H1 (cell line): ENCODE results near the gene ZNF556. TPM values are rescaled to one million over a fixed set of nuclear protein-coding genes. Genes with fewer than 3 reads are reported as not detected.

Source experiments
- CTCF ChIA-PET: fragments of 300-600 bp; sonication (Branson Sonifier 250); formaldehyde crosslinking; loops from one replicate; lab custom pipeline; 2021; ENCODE audit not compliant: partially characterized antibody; lab: Charles Lee
- POLR2A ChIA-PET: fragments of 300-600 bp; sonication (Branson Sonifier 250); formaldehyde crosslinking; loops from one replicate; lab custom pipeline; 2021; ENCODE audit warnings: inconsistent platforms; ENCODE audit not compliant: partially characterized antibody; lab: Charles Lee
- DNase-seq, 2 experiments: peaks; one replicate each; pipeline versions ENCODE4 v3.0.0 to v3.0.0-alpha.2; 2010 to 2022; ENCODE audit warnings: low spot score in 2 of 2, low read depth in 1 of 2, mixed read lengths in 1 of 2
- FAIRE-seq: peaks from 2 replicates; lab custom pipeline; 2011; peaks lifted over from hg19 to GRCh38; lab: Jason Lieb, UNC
- H2AFZ ChIP-seq: 2 replicates; pipeline ENCODE4 v1.8.1; 2012; ENCODE audit warnings: low read length, inconsistent platforms
- H2AK5ac ChIP-seq: 2 replicates; pipeline ENCODE4 v1.6.1; 2013; ENCODE audit warnings: low read depth, low read length
- H2BK120ac ChIP-seq: replicated peaks from 2 replicates; pipeline ENCODE3; 2013; ENCODE audit warnings: low read depth, low read length, inconsistent platforms
- H2BK12ac ChIP-seq: 2 replicates; pipeline ENCODE4 v1.6.1; 2013; ENCODE audit warnings: low read depth, low read length
- H2BK15ac ChIP-seq: 2 replicates; pipeline ENCODE4 v1.6.1; 2013; ENCODE audit warnings: low read length
- H2BK20ac ChIP-seq: 2 replicates; pipeline ENCODE4 v1.6.1; 2013; ENCODE audit warnings: low read length
- H2BK5ac ChIP-seq: 2 replicates; pipeline ENCODE4 v1.6.1; 2013; ENCODE audit warnings: low read depth, low read length
- H3K14ac ChIP-seq: 2 replicates; pipeline ENCODE4 v1.6.1; 2013; ENCODE audit warnings: inconsistent platforms; ENCODE audit not compliant: insufficient read length
- H3K18ac ChIP-seq: 2 replicates; pipeline ENCODE4 v1.6.1; 2013; ENCODE audit warnings: low read length; ENCODE audit errors: extremely low read depth
- H3K23ac ChIP-seq: 2 replicates; pipeline ENCODE4 v1.6.1; 2013; ENCODE audit warnings: inconsistent platforms; ENCODE audit not compliant: insufficient read length
- H3K23me2 ChIP-seq: 2 replicates; pipeline ENCODE4 v1.6.1; 2013; ENCODE audit warnings: low read depth, low read length
- H3K27ac ChIP-seq: 2 replicates; pipeline ENCODE4 v1.6.1; 2011; ENCODE audit warnings: low read depth, low read length, inconsistent platforms
- H3K27me3 ChIP-seq, 4 experiments: replicated peaks in 1 of 4; 1 replicate in 1 of 4; 2 replicates in 3 of 4; pipeline versions ENCODE4 v1.6.1 to v1.8.1; 2011 to 2013; ENCODE audit warnings: low read length in 3 of 4, mild to moderate bottlenecking in 3 of 4, inconsistent platforms in 2 of 4, mixed read lengths in 2 of 4, moderate library complexity in 1 of 4; ENCODE audit not compliant: control insufficient read depth in 3 of 4, insufficient read depth in 3 of 4; ENCODE audit errors: extremely low read depth in 1 of 4
- H3K36me3 ChIP-seq, 4 experiments: 2 replicates each; pipeline versions ENCODE4 v1.6.1 to v1.8.1; 2011 to 2013; ENCODE audit warnings: mild to moderate bottlenecking in 4 of 4, low read length in 3 of 4, moderate library complexity in 2 of 4, control low read depth in 1 of 4, inconsistent platforms in 1 of 4; ENCODE audit not compliant: insufficient read depth in 4 of 4, control insufficient read depth in 2 of 4
- H3K4ac ChIP-seq: replicated peaks from 2 replicates; pipeline ENCODE3; 2013; ENCODE audit warnings: low read length, low read depth, mixed read lengths, inconsistent platforms; ENCODE audit not compliant: insufficient read length
- H3K4me1 ChIP-seq, 4 experiments: replicated peaks in 1 of 4; 1 replicate in 1 of 4; 2 replicates in 3 of 4; pipeline versions ENCODE4 v1.6.1 to v1.8.1; 2011 to 2013; ENCODE audit warnings: low read length in 3 of 4, inconsistent platforms in 2 of 4, mixed read lengths in 1 of 4; ENCODE audit not compliant: insufficient read depth in 4 of 4, control insufficient read depth in 3 of 4
- H3K4me2 ChIP-seq, 2 experiments: 2 replicates each; pipeline versions ENCODE4 v1.6.1 to v1.8.1; 2011 to 2013; ENCODE audit warnings: low read depth in 2 of 2, low read length in 2 of 2, control low read depth in 1 of 2, inconsistent platforms in 1 of 2, mild to moderate bottlenecking in 1 of 2; ENCODE audit not compliant: insufficient read depth in 1 of 2
- H3K4me3 ChIP-seq, 4 experiments: fragments of 200-600, 300-600 bp in 1 of 4; sonication (generic), shearing (Covaris generic), sonication (Bioruptor Twin) in 1 of 4; 2 replicates each; pipeline versions ENCODE4 v1.5.1 to v1.8.1; 2011 to 2016; ENCODE audit warnings: low read length in 4 of 4, low read depth in 3 of 4, control low read depth in 2 of 4, inconsistent platforms in 2 of 4, mild to moderate bottlenecking in 2 of 4, mixed read lengths in 1 of 4, moderate library complexity in 1 of 4; ENCODE audit not compliant: insufficient read depth in 2 of 4; ENCODE audit errors: extremely low read depth in 1 of 4
- H3K56ac ChIP-seq: replicated peaks from 2 replicates; pipeline ENCODE3; 2013; ENCODE audit warnings: low read depth, mild to moderate bottlenecking, mixed read lengths, low read length, inconsistent platforms; ENCODE audit not compliant: insufficient read length
- H3K79me1 ChIP-seq: 2 replicates; pipeline ENCODE4 v1.6.1; 2013; ENCODE audit warnings: low read depth, low read length, control low read depth
- H3K79me2 ChIP-seq, 2 experiments: 2 replicates each; pipeline versions ENCODE4 v1.6.1 to v1.8.1; 2012 to 2013; ENCODE audit warnings: low read length in 2 of 2, mild to moderate bottlenecking in 2 of 2, inconsistent platforms in 1 of 2; ENCODE audit not compliant: insufficient read depth in 2 of 2, control insufficient read depth in 1 of 2
- H3K9ac ChIP-seq, 4 experiments: replicated peaks in 1 of 4; 1 replicate in 1 of 4; 2 replicates in 3 of 4; pipeline versions ENCODE4 v1.6.1 to v1.8.1; 2011 to 2013; ENCODE audit warnings: low read depth in 3 of 4, low read length in 3 of 4, control low read depth in 2 of 4, mild to moderate bottlenecking in 2 of 4, moderate library complexity in 2 of 4, inconsistent platforms in 1 of 4; ENCODE audit errors: extremely low read depth in 1 of 4
- H3K9me3 ChIP-seq, 2 experiments: 2 replicates each; pipeline versions ENCODE4 v1.6.1 to v1.8.1; 2012 to 2013; ENCODE audit warnings: mild to moderate bottlenecking in 2 of 2, moderate library complexity in 2 of 2, control low read depth in 1 of 2, inconsistent platforms in 1 of 2, low read depth in 1 of 2, low read length in 1 of 2, mixed read lengths in 1 of 2; ENCODE audit not compliant: insufficient read depth in 2 of 2
- H4K20me1 ChIP-seq, 2 experiments: replicated peaks in 1 of 2; 2 replicates each; pipeline versions ENCODE3 to v1.8.1; 2011 to 2013; ENCODE audit warnings: inconsistent platforms in 2 of 2, low read length in 2 of 2, mild to moderate bottlenecking in 1 of 2; ENCODE audit not compliant: insufficient read depth in 2 of 2, control insufficient read depth in 1 of 2
- H4K5ac ChIP-seq: 2 replicates; pipeline ENCODE4 v1.6.1; 2013; ENCODE audit warnings: low read length, low read depth, mixed read lengths, inconsistent platforms; ENCODE audit not compliant: insufficient read length
- H4K8ac ChIP-seq: 2 replicates; pipeline ENCODE4 v1.8.0; 2013; ENCODE audit warnings: mild to moderate bottlenecking, moderate library complexity, low read length, inconsistent platforms; ENCODE audit not compliant: insufficient read depth; ENCODE audit errors: extremely low read depth
- H4K91ac ChIP-seq: replicated peaks from 2 replicates; pipeline ENCODE3; 2013; ENCODE audit warnings: low read length, mixed read lengths, inconsistent platforms; ENCODE audit not compliant: insufficient read length
- BACH1 ChIP-seq: IDR thresholded peaks from 2 replicates; pipeline ENCODE4 v1.6.1; 2012; ENCODE audit warnings: low read length, improper control_type of control experiment
- BCL11A ChIP-seq, 2 experiments: IDR thresholded peaks; one replicate each; pipeline ENCODE4 v1.6.1; 2011; ENCODE audit warnings: low read depth in 2 of 2, low read length in 2 of 2, mild to moderate bottlenecking in 2 of 2
- EZH2 ChIP-seq: fragments of 200-600 bp; sonication (generic); IDR thresholded peaks from 2 replicates; pipeline ENCODE4 v1.7.1; 2012; ENCODE audit warnings: low read depth, mild to moderate bottlenecking, moderate library complexity, low read length, inconsistent platforms; ENCODE audit not compliant: severe bottlenecking
- GTF2F1 ChIP-seq: IDR thresholded peaks from 2 replicates; pipeline ENCODE4 v1.6.1; 2012; ENCODE audit warnings: low read depth, low read length, improper control_type of control experiment, borderline replicate concordance
- JUND ChIP-seq: IDR thresholded peaks from 2 replicates; pipeline ENCODE4 v1.6.1; 2011; ENCODE audit warnings: mild to moderate bottlenecking, improper control_type of control experiment, low read length
- PHF8 ChIP-seq: fragments of 200-600 bp; sonication (generic); conservative IDR thresholded peaks from 2 replicates; pipeline ENCODE4 v1.7.1; 2012; ENCODE audit warnings: low read depth, mild to moderate bottlenecking, inconsistent platforms, low read length, moderate library complexity
- RBBP5 ChIP-seq: IDR thresholded peaks from 2 replicates; pipeline ENCODE4 v1.7.1; 2012; ENCODE audit warnings: low read depth, mild to moderate bottlenecking, inconsistent platforms, low read length, moderate library complexity, borderline replicate concordance
- RFX5 ChIP-seq: IDR thresholded peaks from 2 replicates; pipeline ENCODE4 v1.6.1; 2011; ENCODE audit warnings: low read depth, low read length, improper control_type of control experiment, borderline replicate concordance
- SIX5 ChIP-seq: IDR thresholded peaks from 2 replicates; pipeline ENCODE4 v1.6.1; 2011; ENCODE audit warnings: mild to moderate bottlenecking, low read depth, low read length
- SP2 ChIP-seq: IDR thresholded peaks from 2 replicates; pipeline ENCODE4 v1.6.1; 2012; ENCODE audit warnings: mild to moderate bottlenecking, low read length, inconsistent platforms
- TAF1 ChIP-seq: IDR thresholded peaks from 2 replicates; pipeline ENCODE4 v1.6.1; 2011; ENCODE audit warnings: mild to moderate bottlenecking, low read depth, low read length
- TBP ChIP-seq: IDR thresholded peaks from 2 replicates; pipeline ENCODE4 v1.6.1; 2011; ENCODE audit warnings: low read depth, low read length, improper control_type of control experiment
- ZNF274 ChIP-seq: IDR thresholded peaks from 2 replicates; pipeline ENCODE4 v1.7.0; 2012; ENCODE audit warnings: low read length, borderline replicate concordance; ENCODE audit errors: extremely low read depth
- WGBS, 2 experiments: shearing (Covaris generic) in 1 of 2; methylation state at CpG; one replicate each; pipeline versions ENCODE4 v1.1.6 to v1.1.7; 2013 to 2015; ENCODE audit warnings: low lambda C conversion rate in 2 of 2, mixed read lengths in 2 of 2, inconsistent platforms in 1 of 2, low coverage in 1 of 2, missing lambda C conversion rate in 1 of 2; ENCODE audit not compliant: insufficient replicate concordance in 2 of 2, insufficient coverage in 1 of 2, insufficient read length in 1 of 2; ENCODE audit errors: extremely low coverage in 1 of 2, missing lambda C conversion rate in 1 of 2; 5-methylcytosine and 5-hydroxymethylcytosine counted together
- polyA plus RNA-seq, 7 experiments: library from polyadenylated mRNA; depleted of rRNA in 3 of 7; stranded (reverse) in 5 of 7; unstranded in 2 of 7; fragments of >200 nt in 5 of 7; fragments of 200-250 nt in 2 of 7; gene quantifications; 1 replicate in 5 of 7; 2 replicates in 1 of 7; 4 replicates in 1 of 7; pipeline versions ENCODE4 v1.2.1 to v1.2.3, GENCODE V29; 2011 to 2013; ENCODE audit warnings: missing spikeins in 2 of 7, mixed read lengths in 2 of 7
- total RNA-seq: library from RNA; stranded (reverse); fragmentation: NEBNext Ultra II Directional; extraction: Animal tissue kit (Norgen Biotek cat#: 25700); gene quantifications from 2 replicates; pipeline ENCODE4 v1.2.1, GENCODE V29; 2021

Gene ZNF556
- total and polyA plus RNA-seq, 2 of the 8 experiments (the other 6 are each of a cell fraction or from before 2014, with no cell fraction given), result not detected

DNA sequence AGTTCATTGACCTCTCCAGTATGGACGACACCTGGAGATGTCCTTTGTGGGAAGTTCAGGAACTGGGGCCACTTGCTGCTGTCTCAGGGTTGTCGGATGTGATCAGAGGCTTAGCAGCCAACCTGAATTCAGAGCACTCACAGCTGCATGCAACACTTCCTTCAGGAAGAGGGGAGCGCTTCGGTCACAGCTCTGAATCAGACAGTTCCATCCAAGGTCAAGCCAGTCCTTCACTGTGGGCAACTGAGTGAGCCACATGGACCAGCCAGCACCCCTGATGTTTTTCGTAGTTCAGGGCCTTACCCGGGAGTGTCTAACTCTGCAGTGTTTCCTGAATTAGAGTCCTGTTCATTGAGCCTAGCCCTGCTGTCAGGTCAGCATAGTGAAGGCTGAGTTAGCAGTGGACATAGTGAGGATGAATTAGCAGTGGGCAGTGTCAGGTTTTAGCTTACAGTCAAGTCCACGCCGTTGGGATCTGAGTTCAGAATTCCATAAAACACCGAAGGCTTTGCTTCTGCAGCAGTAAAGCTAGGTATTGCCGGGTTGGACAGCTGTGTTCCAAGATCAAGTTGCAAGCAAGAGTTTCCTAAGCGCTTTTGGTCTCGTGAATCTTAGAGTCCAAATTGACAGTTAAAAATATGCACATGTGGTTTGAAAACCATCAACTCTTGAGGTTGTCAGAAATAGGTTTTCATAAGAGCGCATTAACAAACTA, 20.8 kb upstream of the ZNF556 start:
- 88% methylated on average over 13 of the region's 13 CpGs; no CpG with 5 or more reads in 1 of the 2 experiments for WGBS, 2 experiments
- Histone ChIP-seq H3K4me3 (no peak overlapping the region), H3K4ac (no peak overlapping the region), H2AK5ac (no peak overlapping the region), H3K23ac (no peak overlapping the region), H4K5ac (no peak overlapping the region), H4K91ac (no peak overlapping the region), H3K56ac (no peak overlapping the region), H2BK15ac (no peak overlapping the region), H3K23me2 (no peaks in the 10 kb centered on the region; the same call in 1 of the 2 replicates), H2BK20ac (no peak overlapping the region), H3K79me1 (peaks cover 2% of the 10 kb centered on the region; the same call in 1 of the 2 replicates), H4K20me1 (no peaks in the 10 kb centered on the region), H2BK120ac (no peak overlapping the region), H3K79me2 (peaks cover 0 to 3% of the 10 kb centered on the region in 2 experiments; a peak in 2 of 4 replicates), H3K18ac (no peak overlapping the region), H3K9ac (no peak overlapping the region), H2BK12ac (no peak overlapping the region), H3K9me3 (peaks cover 40 to 48% of the 10 kb centered on the region in 2 experiments), H3K27ac (no peak overlapping the region), H3K36me3 (peaks cover 0 to 14% (median 6%) of the 10 kb centered on the region in 4 experiments; a peak in 4 of 8 replicates), H3K4me1 (no peaks in the 10 kb centered on the region; a peak in 3 of 7 replicates), H3K27me3 (peaks cover 0 to 6% (median 2%) of the 10 kb centered on the region in 4 experiments; a peak in 3 of 7 replicates), H3K4me2 (no peak overlapping the region), H3K14ac (no peak overlapping the region), H2AFZ (no peak overlapping the region), H4K8ac (no peak overlapping the region), H2BK5ac (no peak overlapping the region)
- POLR2A ChIA-PET, result interaction anchor here (0.6 to 1.1 kb wide), 2 partner anchors 54 to 246 kb away, joined by 3 to 4 read pairs; partner anchors contain the start of gene ZNF57
- no peak for FAIRE-seq
- DNase-seq, result no peak
- CTCF ChIA-PET, result interaction anchor here (0.9 kb wide), 1 partner anchor 41 kb away, joined by 3 read pairs; no protein-coding TSS in a partner anchor
- TF ChIP-seq BACH1 (no peak), JUND (no peak), BCL11A (IDR thresholded peaks at IDR 0.05; ENCODE audit: low read depth in 2 of 2, low read length in 2 of 2) (no peak), RBBP5 (no peak), ZNF274 (no peak), SP2 (no peak), TBP (no peak), EZH2 (no peak), RFX5 (no peak), TAF1 (no peak), PHF8 (no peak), SIX5 (no peak), GTF2F1 (no peak)
